K562 (cell line): ENCODE measurements around the gene ADGRL3. TPM values are rescaled to one million over a fixed set of nuclear protein-coding genes. Genes with fewer than 3 reads are reported as not detected.

Experiments used
- BCOR ChIP-seq: fragments of 450-650 bp; IDR thresholded peaks from 2 replicates; pipeline ENCODE4 v1.6.1; 2016
- BRD4 ChIP-seq: fragments of 200-600 bp; sonication (generic); IDR thresholded peaks from 2 replicates; pipeline ENCODE4 v1.6.1; 2017; ENCODE audit warnings: inconsistent platforms
- EZH2 ChIP-seq: IDR thresholded peaks from 2 replicates; pipeline ENCODE4 v1.6.1; 2012; ENCODE audit warnings: low read depth, mild to moderate bottlenecking, inconsistent platforms, low read length, borderline replicate concordance
- HMG20B ChIP-seq: fragments of 250-450 bp; sonication (Bioruptor Pico); IDR thresholded peaks from 2 replicates; pipeline ENCODE4 v1.5.0; 2021; ENCODE audit warnings: mild to moderate bottlenecking
- KLF16 ChIP-seq: IDR thresholded peaks from 2 replicates; pipeline ENCODE4 v1.6.1; 2016; ENCODE audit warnings: antibody characterized with exemption
- MXI1 ChIP-seq: IDR thresholded peaks from 2 replicates; pipeline ENCODE4 v1.6.1; 2011; ENCODE audit warnings: low read depth, mild to moderate bottlenecking, improper control_type of control experiment, low read length
- PHB2 ChIP-seq: fragments of 450-650 bp; IDR thresholded peaks from 2 replicates; pipeline ENCODE4 v1.6.1; 2017; ENCODE audit warnings: low read depth
- RUNX1 ChIP-seq: sonication (generic); IDR thresholded peaks from 2 replicates; pipeline ENCODE4 v1.6.1; 2016; ENCODE audit warnings: antibody characterized with exemption, low read depth
- SMARCC2 ChIP-seq: fragments of 450-650 bp; IDR thresholded peaks from 2 replicates; pipeline ENCODE4 v1.6.1; 2017; ENCODE audit warnings: antibody characterized with exemption, moderate library complexity, mild to moderate bottlenecking, low read depth
- ZNF280B ChIP-seq: fragments of 250-450 bp; sonication (Bioruptor Pico); IDR thresholded peaks from 2 replicates; pipeline ENCODE4 v1.5.1; 2021; ENCODE audit warnings: mild to moderate bottlenecking
- ZNF282 ChIP-seq: sonication (generic); formaldehyde crosslinking; IDR thresholded peaks from 2 replicates; pipeline ENCODE4 v1.8.1; 2023; ENCODE audit warnings: missing genetic modification reagents
- ZNF41 ChIP-seq: fragments of 250-450 bp; sonication (Bioruptor Pico); conservative IDR thresholded peaks from 2 replicates; pipeline ENCODE4 v1.4.0; 2020; ENCODE audit warnings: mild to moderate bottlenecking
- ZNF77 ChIP-seq: fragments of 250-450 bp; sonication (Bioruptor Pico); IDR thresholded peaks from 2 replicates; pipeline ENCODE4 v1.5.0; 2020
- polyA plus RNA-seq, 8 experiments: library from polyadenylated mRNA; depleted of rRNA in 4 of 8; stranded (reverse) in 5 of 8; unstranded in 3 of 8; fragments of >200 nt; fragmentation: Nextera tagmentation in 2 of 8; fragmentation: Illumina TruSeq in 1 of 8; extraction: Ambion mirVana in 2 of 8; extraction: Trizol in 1 of 8; gene quantifications; 2 replicates each; pipeline versions ENCODE4 v1.2.1 to v1.2.3, GENCODE V29; 2011 to 2014; ENCODE audit warnings: inconsistent platforms in 1 of 8, missing spikeins in 1 of 8
- total RNA-seq, 7 experiments: library from RNA; depleted of rRNA in 6 of 7; stranded (reverse); fragments of >200 nt in 6 of 7; fragmentation: Illumina TruSeq in 2 of 7; extraction: Trizol in 2 of 7; gene quantifications; 2 replicates each; pipeline versions ENCODE4 v1.2.1 to v1.2.3, GENCODE V29; 2011 to 2021; ENCODE audit warnings: low replicate concordance in 1 of 7
- TF ChIP-seq, protein P1 (sequence below), 2 experiments: IDR thresholded peaks in 1 of 2; conservative IDR thresholded peaks in 1 of 2; 2 replicates each; pipeline ENCODE4 v1.6.1; 2016; ENCODE audit warnings: low read depth in 2 of 2, mild to moderate bottlenecking in 1 of 2, missing compliant biosample characterization in 1 of 2, missing genetic modification characterization in 1 of 2, moderate library complexity in 1 of 2
- TF ChIP-seq, protein P2 (sequence below): sonication (generic); formaldehyde crosslinking; IDR thresholded peaks from 2 replicates; pipeline ENCODE4 v1.8.1; 2023; ENCODE audit warnings: missing genetic modification reagents, mild to moderate bottlenecking, borderline replicate concordance

Gene ADGRL3
- total and polyA plus RNA-seq, 9 of the 15 experiments (the other 6 are each of a cell fraction or from before 2014, with no cell fraction given) = 0.03 to 0.14 (median 0.04) TPM; not detected in 2

DNA sequence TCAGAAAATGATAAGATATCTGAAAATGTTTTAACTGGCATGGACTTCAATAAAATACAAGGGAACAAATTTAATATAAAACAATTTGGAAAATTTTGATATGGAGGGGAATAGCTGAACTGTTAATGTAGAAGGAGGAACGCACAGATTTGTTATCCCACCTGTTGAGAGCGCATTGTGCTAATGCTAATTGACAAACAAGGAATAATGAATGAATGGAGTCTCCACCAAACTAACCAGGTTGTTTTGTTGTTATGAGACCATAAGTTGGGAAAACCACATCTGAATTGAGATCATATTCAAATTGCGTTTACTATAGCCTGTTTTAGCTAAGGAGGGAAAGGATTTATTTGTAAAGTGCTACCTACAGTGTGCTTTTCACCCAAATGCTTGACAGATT, 195.6 kb downstream of the ADGRL3 start (continued):
- TF ChIP-seq ZNF41 (CRISPR knock-in tag) (no peak), ZNF282 (CRISPR knock-in tag) (no peak), ZNF280B (CRISPR knock-in tag) (no peak), PHB2 (no peak), BRD4 (no peak), BCOR (no peak), MXI1 (no peak), ZNF77 (no peak), EZH2 (no peak), SMARCC2 (no peak), KLF16 (no peak), HMG20B (CRISPR knock-in tag) (no peak), RUNX1 (no peak)
- TF ChIP-seq, protein P1, sequence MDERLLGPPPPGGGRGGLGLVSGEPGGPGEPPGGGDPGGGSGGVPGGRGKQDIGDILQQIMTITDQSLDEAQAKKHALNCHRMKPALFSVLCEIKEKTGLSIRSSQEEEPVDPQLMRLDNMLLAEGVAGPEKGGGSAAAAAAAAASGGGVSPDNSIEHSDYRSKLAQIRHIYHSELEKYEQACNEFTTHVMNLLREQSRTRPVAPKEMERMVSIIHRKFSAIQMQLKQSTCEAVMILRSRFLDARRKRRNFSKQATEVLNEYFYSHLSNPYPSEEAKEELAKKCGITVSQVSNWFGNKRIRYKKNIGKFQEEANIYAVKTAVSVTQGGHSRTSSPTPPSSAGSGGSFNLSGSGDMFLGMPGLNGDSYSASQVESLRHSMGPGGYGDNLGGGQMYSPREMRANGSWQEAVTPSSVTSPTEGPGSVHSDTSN (CRISPR knock-in tag; IDR thresholded peaks at IDR 0.05; ENCODE audit: low read depth) = no peak
- TF ChIP-seq, protein P1 (tag; conservative IDR thresholded peaks at IDR 0.05; ENCODE audit: low read depth) = no peak
- TF ChIP-seq, protein P2, sequence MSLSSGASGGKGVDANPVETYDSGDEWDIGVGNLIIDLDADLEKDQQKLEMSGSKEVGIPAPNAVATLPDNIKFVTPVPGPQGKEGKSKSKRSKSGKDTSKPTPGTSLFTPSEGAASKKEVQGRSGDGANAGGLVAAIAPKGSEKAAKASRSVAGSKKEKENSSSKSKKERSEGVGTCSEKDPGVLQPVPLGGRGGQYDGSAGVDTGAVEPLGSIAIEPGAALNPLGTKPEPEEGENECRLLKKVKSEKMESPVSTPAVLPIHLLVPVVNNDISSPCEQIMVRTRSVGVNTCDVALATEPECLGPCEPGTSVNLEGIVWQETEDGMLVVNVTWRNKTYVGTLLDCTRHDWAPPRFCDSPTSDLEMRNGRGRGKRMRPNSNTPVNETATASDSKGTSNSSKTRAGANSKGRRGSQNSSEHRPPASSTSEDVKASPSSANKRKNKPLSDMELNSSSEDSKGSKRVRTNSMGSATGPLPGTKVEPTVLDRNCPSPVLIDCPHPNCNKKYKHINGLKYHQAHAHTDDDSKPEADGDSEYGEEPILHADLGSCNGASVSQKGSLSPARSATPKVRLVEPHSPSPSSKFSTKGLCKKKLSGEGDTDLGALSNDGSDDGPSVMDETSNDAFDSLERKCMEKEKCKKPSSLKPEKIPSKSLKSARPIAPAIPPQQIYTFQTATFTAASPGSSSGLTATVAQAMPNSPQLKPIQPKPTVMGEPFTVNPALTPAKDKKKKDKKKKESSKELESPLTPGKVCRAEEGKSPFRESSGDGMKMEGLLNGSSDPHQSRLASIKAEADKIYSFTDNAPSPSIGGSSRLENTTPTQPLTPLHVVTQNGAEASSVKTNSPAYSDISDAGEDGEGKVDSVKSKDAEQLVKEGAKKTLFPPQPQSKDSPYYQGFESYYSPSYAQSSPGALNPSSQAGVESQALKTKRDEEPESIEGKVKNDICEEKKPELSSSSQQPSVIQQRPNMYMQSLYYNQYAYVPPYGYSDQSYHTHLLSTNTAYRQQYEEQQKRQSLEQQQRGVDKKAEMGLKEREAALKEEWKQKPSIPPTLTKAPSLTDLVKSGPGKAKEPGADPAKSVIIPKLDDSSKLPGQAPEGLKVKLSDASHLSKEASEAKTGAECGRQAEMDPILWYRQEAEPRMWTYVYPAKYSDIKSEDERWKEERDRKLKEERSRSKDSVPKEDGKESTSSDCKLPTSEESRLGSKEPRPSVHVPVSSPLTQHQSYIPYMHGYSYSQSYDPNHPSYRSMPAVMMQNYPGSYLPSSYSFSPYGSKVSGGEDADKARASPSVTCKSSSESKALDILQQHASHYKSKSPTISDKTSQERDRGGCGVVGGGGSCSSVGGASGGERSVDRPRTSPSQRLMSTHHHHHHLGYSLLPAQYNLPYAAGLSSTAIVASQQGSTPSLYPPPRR (CRISPR knock-in tag) = no peak
